Karpas-422 (cell line): ENCODE data around the gene RBM24. TPM values are rescaled to one million over a fixed set of nuclear protein-coding genes. Genes with fewer than 3 reads are reported as not detected.

ENCODE experiments used
- DNase-seq: peaks from one replicate; pipeline ENCODE4 v3.0.0-alpha.2; 2015
- H2AFZ ChIP-seq: fragments of 200-600 bp; sonication (generic); 2 replicates; pipeline ENCODE4 v1.6.1; 2014; ENCODE audit warnings: antibody characterized with exemption, low read length, mixed read lengths
- H3K27ac ChIP-seq: fragments of 200-600 bp; sonication (generic); 2 replicates; pipeline ENCODE4 v1.5.1; 2014; ENCODE audit warnings: mild to moderate bottlenecking, low read length, moderate library complexity
- H3K27me3 ChIP-seq: fragments of 200-600 bp; sonication (generic); 2 replicates; pipeline ENCODE4 v1.6.1; 2014; ENCODE audit warnings: low read length, mixed read lengths
- H3K36me3 ChIP-seq: fragments of 200-600 bp; sonication (generic); 2 replicates; pipeline ENCODE4 v1.6.1; 2014; ENCODE audit warnings: low read length, mixed read lengths; ENCODE audit not compliant: insufficient read depth
- H3K4me1 ChIP-seq: fragments of 200-600 bp; sonication (generic); 2 replicates; pipeline ENCODE4 v1.6.1; 2014; ENCODE audit warnings: mild to moderate bottlenecking, low read length, mixed read lengths
- H3K4me2 ChIP-seq: fragments of 200-600 bp; sonication (generic); 2 replicates; pipeline ENCODE4 v1.6.1; 2014; ENCODE audit warnings: low read length, low read depth, mild to moderate bottlenecking; ENCODE audit not compliant: poor library complexity, severe bottlenecking
- H3K4me3 ChIP-seq: fragments of 200-600 bp; sonication (generic); 2 replicates; pipeline ENCODE4 v1.5.1; 2014; ENCODE audit warnings: mild to moderate bottlenecking, antibody characterized with exemption, low read length, mixed read lengths
- H3K79me2 ChIP-seq: fragments of 200-600 bp; sonication (generic); 2 replicates; pipeline ENCODE4 v1.6.1; 2014; ENCODE audit warnings: mild to moderate bottlenecking, low read length, mixed read lengths
- H3K9ac ChIP-seq: fragments of 200-600 bp; sonication (generic); 2 replicates; pipeline ENCODE4 v1.6.0; 2014; ENCODE audit warnings: low read length
- H3K9me2 ChIP-seq: fragments of 200-600 bp; sonication (generic), shearing (Covaris generic); replicated peaks from 2 replicates; pipeline ENCODE4 v1.6.0; 2014; ENCODE audit warnings: mild to moderate bottlenecking, low read length, moderate library complexity; ENCODE audit not compliant: insufficient read depth
- H3K9me3 ChIP-seq: fragments of 300-700, 200-600 bp; sonication (generic); 2 replicates; pipeline ENCODE4 v1.6.1; 2014; ENCODE audit warnings: low read length, mixed read lengths
- H4K20me1 ChIP-seq: fragments of 200-600 bp; sonication (generic); 2 replicates; pipeline ENCODE4 v1.6.1; 2014; ENCODE audit warnings: mild to moderate bottlenecking, antibody characterized with exemption, low read length, low read depth; ENCODE audit not compliant: insufficient read depth
- total RNA-seq: library from RNA; depleted of rRNA; stranded (reverse); fragments of >200 nt; shearing (Covaris generic); gene quantifications from 2 replicates; pipeline ENCODE4 v1.2.3, GENCODE V29; 2014; ENCODE audit warnings: low replicate concordance; rRNA removed

RBM24 gene
- total RNA-seq, 1 experiment from 2014 or later: not detected

- H4K20me1 ChIP-seq: no peaks in the 10 kb centered on the region
- DNase-seq: no peak
- H3K9ac ChIP-seq: no peak overlapping the region
- no peak overlapping the region for H3K4me2 ChIP-seq
- no peaks in the 10 kb centered on the region for H3K36me3 ChIP-seq
- no peak overlapping the region for H2AFZ ChIP-seq
- no peaks in the 10 kb centered on the region for H3K27me3 ChIP-seq
- no peak overlapping the region for H3K4me3 ChIP-seq
- no peak overlapping the region for H3K27ac ChIP-seq
- no peaks in the 10 kb centered on the region for H3K4me1 ChIP-seq
- H3K79me2 ChIP-seq: no peaks in the 10 kb centered on the region
- H3K9me3 ChIP-seq: no peaks in the 10 kb centered on the region
- H3K9me2 ChIP-seq: no peaks in the 10 kb centered on the region
Observed at GRCh38 chr6:17336425-17336824, 55.3 kb downstream of the RBM24 start.

DNA sequence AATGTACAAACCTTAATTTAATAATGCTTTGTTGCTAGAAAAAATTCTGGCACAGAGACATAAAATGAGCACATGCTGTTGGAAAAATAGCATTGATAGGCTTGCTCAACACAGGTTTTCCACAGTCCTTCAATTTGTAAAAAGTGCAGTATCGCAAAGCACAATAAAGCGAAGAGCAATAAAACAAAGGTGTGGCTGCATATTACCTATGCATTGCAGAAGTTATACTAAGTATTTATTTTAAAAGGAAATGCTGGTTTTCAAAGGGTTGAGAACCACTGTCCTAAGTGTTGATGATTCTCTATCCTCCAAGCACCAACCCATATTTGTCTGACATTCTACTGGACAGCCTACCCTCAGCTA is 58.1 kb downstream of the RBM24 start:
- H3K27me3 ChIP-seq: no peaks in the 10 kb centered on the region
- no peaks in the 10 kb centered on the region for H3K4me1 ChIP-seq
- H3K36me3 ChIP-seq: no peaks in the 10 kb centered on the region
- no peak overlapping the region for H3K27ac ChIP-seq
- no peak overlapping the region for H3K9ac ChIP-seq
- no peak overlapping the region for H3K4me3 ChIP-seq
- H2AFZ ChIP-seq: no peak overlapping the region
- no peak for DNase-seq
- H4K20me1 ChIP-seq: no peaks in the 10 kb centered on the region
- H3K4me2 ChIP-seq: no peak overlapping the region
- H3K9me2 ChIP-seq: no peaks in the 10 kb centered on the region
- H3K79me2 ChIP-seq: no peaks in the 10 kb centered on the region
- H3K9me3 ChIP-seq: no peaks in the 10 kb centered on the region

GRCh38 chr6:17341117-17341805 is 60.1 kb downstream of the RBM24 start:
- Histone ChIP-seq H3K4me2 (no peak overlapping the region), H3K27ac (no peak overlapping the region), H3K9me3 (no peaks in the 10 kb centered on the region), H3K27me3 (no peaks in the 10 kb centered on the region), H2AFZ (no peak overlapping the region), H3K79me2 (no peaks in the 10 kb centered on the region), H3K4me1 (no peaks in the 10 kb centered on the region), H3K4me3 (no peak overlapping the region), H3K9me2 (no peaks in the 10 kb centered on the region), H3K36me3 (no peaks in the 10 kb centered on the region), H4K20me1 (no peaks in the 10 kb centered on the region), H3K9ac (no peak overlapping the region)
- DNase-seq: no peak

- Histone ChIP-seq H3K9me3 (no peaks in the 10 kb centered on the region), H2AFZ (no peak overlapping the region), H3K4me3 (no peak overlapping the region), H3K36me3 (no peaks in the 10 kb centered on the region), H3K9ac (no peak overlapping the region), H3K27ac (no peak overlapping the region), H3K4me2 (no peak overlapping the region), H4K20me1 (no peaks in the 10 kb centered on the region), H3K27me3 (no peaks in the 10 kb centered on the region), H3K4me1 (no peaks in the 10 kb centered on the region), H3K9me2 (no peaks in the 10 kb centered on the region), H3K79me2 (no peaks in the 10 kb centered on the region)
- DNase-seq: no peak
Observed at GRCh38 chr6:17341891-17342290, 60.7 kb downstream of the RBM24 start.

GRCh38 chr6:17343215-17343614 is 62.1 kb downstream of the RBM24 start:
- no peaks in the 10 kb centered on the region for H4K20me1 ChIP-seq
- no peak overlapping the region for H3K4me3 ChIP-seq
- H3K9me2 ChIP-seq: no peaks in the 10 kb centered on the region
- no peak overlapping the region for H2AFZ ChIP-seq
- no peaks in the 10 kb centered on the region for H3K4me1 ChIP-seq
- no peak overlapping the region for H3K27ac ChIP-seq
- H3K79me2 ChIP-seq: no peaks in the 10 kb centered on the region
- no peak for DNase-seq
- H3K4me2 ChIP-seq: no peak overlapping the region
- no peaks in the 10 kb centered on the region for H3K9me3 ChIP-seq
- H3K9ac ChIP-seq: no peak overlapping the region
- H3K36me3 ChIP-seq: no peaks in the 10 kb centered on the region
- no peaks in the 10 kb centered on the region for H3K27me3 ChIP-seq

Other genes starting within 250 kb of the RBM24 start
- not detected in 2 replicates for gene STMND1, start 179.3 kb upstream of the RBM24 start, total RNA-seq
- not detected in 2 replicates for gene CAP2, start 112.2 kb downstream of the RBM24 start, total RNA-seq